ENCODE results near the gene SCN4B.

- no peak for TF ChIP-seq CTCF (IDR thresholded peaks at IDR 0.05)
- no peak for TF ChIP-seq REST (IDR thresholded peaks at IDR 0.05; ENCODE audit: insufficient read depth in 1 of 2, low read depth in 2 of 2, low read length in 1 of 2)
- TF ChIP-seq TCF7L2 (IDR thresholded peaks at IDR 0.05; ENCODE audit: low read depth, low read length) = no peak
Measured at GRCh38 chr11:118148240-118148639, 4.4 kb downstream of the SCN4B start.
